NCI-H446 treated with DMSO at 0.1 percent for 48 hours (cell line): ENCODE data around the gene TIAL1.
"Not testable (repeated sequence)": the region's sequence is repeated elsewhere in the genome, so short reads cannot be mapped to it uniquely, and the experiment has no call there.

Source experiments
- DNase-seq: peaks from one replicate; lab custom pipeline; 2025; lab: John Stamatoyannopoulos, UW

TIAL1 gene

GRCh38 chr10:119596537-119597404 is at the start of gene TIAL1:
TSS of gene TIAL1 (minus strand) at chr10:119596964. CDS start at chr10:119596465, 499 bp downstream.
- DNase-seq, result peak; percentile 97

- no peak for DNase-seq
Measured at GRCh38 chr10:119644994-119645393, 48.2 kb upstream of the TIAL1 start.

- DNase-seq, result no peak
Measured at GRCh38 chr10:119644205-119644814, 47.5 kb upstream of the TIAL1 start.

GRCh38 chr10:119643306-119644204 is 46.8 kb upstream of the TIAL1 start:
- no peak for DNase-seq

- no peak for DNase-seq
Measured at GRCh38 chr10:119642556-119643111, 45.9 kb upstream of the TIAL1 start.

DNA sequence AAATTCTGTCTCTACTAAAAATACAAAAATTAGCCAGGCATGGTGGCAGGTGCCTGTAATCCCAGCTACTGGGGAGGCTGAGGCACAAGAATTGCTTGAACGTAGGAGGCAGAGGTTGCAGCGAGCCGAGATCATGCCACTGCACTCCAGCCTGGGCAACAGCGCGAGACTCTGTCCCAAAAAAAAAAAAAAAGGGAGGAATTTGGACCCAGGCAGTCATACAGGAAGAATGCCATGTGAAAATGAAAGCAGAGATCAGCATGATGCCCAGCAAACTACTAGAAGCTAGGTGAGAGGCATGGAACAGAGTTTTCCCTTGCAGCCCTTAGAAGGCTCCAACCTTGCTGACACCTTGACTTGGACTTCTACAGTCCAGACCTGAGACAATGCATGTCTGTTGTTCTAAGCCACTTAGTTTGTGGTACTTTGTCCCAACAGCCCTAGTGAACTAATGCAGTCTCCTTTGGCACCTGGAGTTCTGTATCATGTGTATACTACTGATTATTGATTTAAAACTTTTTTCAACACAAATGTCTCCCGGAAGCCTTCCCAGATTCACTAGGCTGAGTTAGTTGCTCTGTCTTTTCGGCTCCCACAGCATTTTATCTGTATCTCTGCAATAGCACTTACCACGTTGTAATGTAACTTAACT is 44.2 kb upstream of the TIAL1 start:
- no peak for DNase-seq

- no peak for DNase-seq
Measured at GRCh38 chr10:119640384-119640783, 43.6 kb upstream of the TIAL1 start.

DNA sequence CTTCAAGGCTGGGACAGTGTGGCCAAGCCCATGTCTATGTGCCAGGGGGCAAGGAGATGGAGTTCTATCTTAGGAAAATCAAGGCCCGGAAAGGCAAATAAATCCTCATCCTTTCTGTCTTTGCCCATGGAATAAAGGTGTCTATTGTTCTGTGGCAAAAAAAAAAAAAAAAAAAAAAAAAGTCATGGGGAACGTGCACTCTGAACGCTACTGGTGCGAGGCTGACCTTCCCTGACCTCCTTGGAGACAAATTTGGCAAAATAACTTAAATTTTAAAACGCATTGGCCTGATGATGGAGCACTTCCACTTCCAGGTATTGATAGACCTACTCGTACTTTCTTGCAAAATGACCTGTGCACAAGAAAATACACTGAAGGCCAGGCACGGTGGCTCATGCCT is 42.2 kb upstream of the TIAL1 start:
- no peak for DNase-seq

DNA sequence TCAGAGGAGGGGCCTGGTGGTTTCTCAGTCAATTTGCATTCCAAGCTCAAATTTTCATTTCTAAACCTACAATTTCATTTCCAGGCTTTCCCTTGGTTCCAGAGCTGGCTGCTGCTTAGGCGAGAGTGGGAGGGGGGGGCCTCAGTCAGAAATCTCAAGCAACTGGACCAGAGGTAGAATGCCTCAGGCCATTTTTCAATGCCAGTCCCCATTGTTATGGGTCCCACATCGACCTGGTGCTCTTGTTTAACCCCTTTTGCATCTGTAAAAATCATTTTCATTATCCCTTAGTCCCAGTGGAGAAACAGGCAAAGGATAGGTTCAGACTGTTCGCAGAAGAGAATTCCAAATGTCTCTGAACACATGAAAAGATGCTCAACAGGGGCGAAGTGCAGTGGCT is 40.9 kb upstream of the TIAL1 start:
- no peak for DNase-seq

- DNase-seq, result no peak
Measured at GRCh38 chr10:119634219-119634544, 37.4 kb upstream of the TIAL1 start.

GRCh38 chr10:119633538-119634218 is 36.9 kb upstream of the TIAL1 start:
- no peak for DNase-seq

DNA sequence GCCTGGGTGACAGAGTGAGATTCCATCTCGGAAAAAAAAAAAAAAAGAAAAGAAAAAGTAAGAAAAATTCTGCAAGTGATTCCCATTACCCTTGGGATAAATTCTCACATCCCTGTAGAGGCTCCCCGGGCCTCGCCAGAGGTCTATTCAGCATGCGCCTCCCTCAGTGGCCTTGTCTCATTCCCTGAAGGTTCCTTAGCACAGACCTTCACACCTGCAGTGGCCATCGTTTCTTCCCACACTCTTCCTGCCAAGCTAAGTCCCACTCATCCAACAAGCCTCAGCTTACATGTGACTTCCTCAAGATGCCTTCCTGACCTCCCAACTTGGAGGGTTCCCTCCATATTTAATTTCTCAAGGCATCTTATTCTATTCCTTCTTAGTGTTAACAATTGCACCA is 33.5 kb upstream of the TIAL1 start:
- DNase-seq, result no peak

DNA sequence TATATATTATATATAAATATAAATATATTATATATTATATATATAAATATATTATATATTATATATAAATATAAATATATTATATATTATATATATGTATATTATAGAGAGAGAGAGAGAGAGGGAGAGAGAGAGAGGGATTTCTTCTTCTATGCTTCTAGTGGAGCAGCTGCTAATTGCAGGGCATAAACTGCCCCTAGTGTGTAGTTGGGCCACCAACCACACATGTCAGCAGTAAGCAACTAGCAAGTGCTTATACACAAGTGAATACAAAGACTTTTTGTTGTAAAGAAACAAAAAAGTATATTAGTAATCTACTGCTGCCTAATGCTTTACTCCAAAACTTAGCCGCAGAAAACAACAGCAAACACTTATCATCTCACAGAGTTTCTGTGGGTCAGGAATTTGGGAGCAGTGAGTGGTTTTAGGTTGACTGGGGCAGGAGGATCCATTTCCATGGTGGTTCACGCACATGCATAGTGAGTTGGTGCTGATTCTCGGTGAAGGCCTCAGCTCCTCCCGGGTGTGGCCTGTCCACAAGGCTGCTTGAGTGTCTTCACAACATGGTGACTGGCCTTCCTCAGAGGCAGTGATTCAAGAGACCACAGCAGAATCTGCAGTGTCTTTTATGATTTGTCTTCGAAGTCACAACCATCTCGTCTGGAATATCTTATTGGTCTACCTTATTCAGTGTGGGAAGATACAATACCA is 29.0 kb upstream of the TIAL1 start:
- no peak for DNase-seq

GRCh38 chr10:119621078-119621384 is 24.3 kb upstream of the TIAL1 start:
- no peak for DNase-seq

- DNase-seq, result no peak
Measured at GRCh38 chr10:119620241-119621077, 23.7 kb upstream of the TIAL1 start.

GRCh38 chr10:119619811-119620210 is 23.0 kb upstream of the TIAL1 start:
- DNase-seq, result not testable (repeated sequence)

DNA sequence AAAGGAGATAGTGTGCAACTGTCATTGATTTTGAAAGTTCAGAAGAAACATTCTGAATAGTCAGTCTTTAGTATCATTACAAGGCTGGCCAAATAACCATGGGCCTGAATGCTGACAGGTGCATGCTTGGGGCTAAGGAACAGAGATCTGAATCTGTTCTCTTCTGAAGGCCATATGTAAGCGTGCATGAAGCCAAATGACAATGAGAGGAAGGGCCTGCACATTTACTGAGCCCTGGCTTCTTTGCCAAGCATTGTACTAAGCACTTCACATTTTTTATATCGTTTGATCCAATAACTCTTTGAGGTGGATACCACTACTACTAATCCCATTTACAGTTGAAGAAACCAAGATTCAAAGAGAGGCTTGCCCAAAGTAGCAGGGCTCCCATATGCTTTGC is 22.5 kb upstream of the TIAL1 start:
- DNase-seq, result no peak

- DNase-seq, result no peak
Measured at GRCh38 chr10:119616882-119617570, 20.3 kb upstream of the TIAL1 start.

DNA sequence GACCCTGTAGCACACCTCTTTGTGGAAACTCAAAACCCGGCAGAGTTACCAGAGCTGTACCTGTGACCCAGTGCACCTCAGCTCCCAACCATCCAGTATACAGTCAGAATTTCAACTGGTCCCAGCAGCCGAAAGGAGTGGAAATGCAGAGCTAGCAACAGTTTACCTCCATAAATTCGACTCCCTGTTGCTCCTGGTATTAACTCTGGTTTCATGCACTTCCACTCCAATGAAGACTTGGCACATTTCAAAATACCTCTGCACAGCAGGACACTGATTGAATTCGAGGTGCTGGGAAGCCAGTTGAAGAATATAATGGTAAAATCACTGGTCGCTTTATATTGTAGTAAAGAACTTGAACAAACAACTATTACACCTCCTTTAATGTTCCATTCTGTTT is 17.9 kb upstream of the TIAL1 start:
- DNase-seq, result no peak
